NCI-H82 treated with DMSO at 0.1 percent for 48 hours (cell line): ENCODE results near the gene LRP11.
"Not testable (repeated sequence)": the region's sequence is repeated elsewhere in the genome, so short reads cannot be mapped to it uniquely, and the experiment has no call there.

Source experiments
- DNase-seq: peaks from one replicate; lab custom pipeline; 2025; ENCODE audit not compliant: unreplicated experiment; lab: John Stamatoyannopoulos, UW

Gene LRP11

DNA sequence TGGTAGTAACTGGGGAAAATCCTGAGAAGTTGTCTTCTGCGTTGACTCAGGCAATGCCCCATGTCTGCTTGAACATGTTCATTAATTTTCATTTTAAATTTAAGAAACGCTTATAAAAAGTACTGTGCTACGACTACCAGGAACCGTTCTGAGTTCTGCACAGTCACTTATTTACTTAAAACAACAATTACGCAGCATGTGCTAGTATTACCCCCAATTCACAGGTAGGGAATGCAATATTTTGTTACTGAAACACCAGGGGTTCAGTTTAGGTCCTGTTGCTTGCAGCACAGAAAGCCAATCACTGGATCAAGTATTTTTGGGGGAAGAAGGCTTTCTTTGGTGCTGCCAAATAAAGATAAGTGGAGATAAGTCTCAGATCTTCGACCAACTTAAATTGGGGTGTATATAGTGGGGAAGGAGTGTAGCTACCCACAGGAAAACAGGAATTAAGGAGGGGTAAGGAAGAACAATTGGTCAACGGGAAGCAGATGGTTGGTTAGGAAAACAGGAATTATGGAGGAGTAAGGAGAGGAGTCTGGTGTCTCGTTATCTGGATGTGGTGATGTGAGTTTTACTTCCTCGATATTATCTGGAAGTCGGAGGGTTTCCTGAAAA lies 5.2 kb upstream of the LRP11 start:
- no peak for DNase-seq

DNA sequence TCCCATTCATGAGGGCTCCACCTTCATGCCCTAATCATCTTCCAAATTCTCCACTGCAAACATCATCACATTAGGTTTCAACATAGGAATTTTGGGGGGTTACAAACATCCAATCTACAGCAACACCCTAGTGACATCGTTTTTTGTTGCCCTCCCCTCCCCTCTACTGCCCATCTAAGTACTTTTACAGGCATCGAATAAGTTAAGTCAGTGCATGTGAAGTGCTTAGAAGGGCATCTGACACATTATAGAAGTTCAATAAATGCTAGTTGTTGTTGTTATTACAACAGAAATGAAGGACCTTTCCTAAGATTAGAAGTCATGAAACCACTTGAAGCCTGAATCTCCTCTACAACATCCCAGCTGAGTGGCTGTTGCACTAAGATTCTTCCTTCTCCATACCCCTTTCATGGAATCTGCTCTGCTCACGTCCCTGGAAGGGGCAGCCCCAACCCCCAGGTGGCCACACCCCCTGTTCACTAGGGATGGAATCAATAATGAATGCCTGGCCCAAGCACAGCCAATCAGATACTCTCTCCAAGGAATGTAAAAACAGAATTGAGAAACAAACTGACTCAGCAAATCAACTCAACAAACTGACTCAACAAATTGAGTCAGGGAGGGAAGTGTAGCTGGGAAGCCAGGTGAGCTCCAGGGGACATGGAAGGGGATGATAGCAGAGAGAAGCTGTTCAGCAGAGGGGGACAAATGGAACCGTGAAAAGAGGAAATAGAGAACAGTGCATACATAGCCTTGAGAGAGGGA lies 3.9 kb upstream of the LRP11 start:
- DNase-seq, result no peak

DNA sequence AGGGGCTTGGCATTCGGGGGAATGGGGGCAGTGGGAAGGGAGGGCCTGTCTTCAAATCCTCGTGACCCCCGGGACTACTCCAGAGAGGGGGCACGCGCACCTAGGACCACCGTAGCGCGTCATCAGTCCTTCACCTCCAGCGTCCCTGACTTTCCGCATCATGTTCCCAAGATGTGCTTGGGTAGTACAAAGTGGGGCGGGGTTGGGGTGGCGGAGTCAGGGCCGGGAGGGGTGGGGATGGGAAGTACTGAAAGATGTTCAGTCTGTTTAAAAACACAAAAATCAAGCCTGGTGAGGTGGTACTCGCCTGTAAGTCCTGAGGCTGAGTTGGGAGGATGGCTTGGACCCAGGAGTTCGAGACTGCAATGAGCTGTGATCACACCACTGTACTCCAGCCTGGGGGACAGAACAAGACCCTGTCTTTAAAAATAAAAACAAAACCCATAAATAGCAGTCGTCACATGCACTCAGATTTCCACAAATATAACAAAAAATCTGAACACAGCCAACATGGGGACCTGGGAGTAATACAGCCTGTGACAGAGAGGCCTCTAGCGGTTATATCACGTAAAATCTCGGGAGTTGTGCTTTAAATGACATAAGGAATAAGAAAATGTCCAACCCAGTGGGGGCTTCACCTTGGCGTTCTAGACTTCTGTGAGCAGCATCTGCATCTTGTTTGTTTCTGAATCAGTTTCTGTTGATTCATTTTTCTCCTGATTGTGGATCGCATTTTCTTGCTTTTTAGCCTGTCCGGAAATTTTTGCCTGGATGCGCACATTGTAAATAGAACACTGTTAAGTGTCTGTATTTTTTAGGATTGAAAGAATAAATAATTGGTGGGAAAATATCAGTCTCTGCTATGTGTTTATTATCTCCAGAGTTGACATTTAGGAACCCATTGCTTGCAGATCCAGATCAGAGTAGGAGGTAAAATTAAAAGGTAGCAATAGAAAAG lies 698 bp upstream of the LRP11 start:
- DNase-seq, result peak; percentile 62

DNA sequence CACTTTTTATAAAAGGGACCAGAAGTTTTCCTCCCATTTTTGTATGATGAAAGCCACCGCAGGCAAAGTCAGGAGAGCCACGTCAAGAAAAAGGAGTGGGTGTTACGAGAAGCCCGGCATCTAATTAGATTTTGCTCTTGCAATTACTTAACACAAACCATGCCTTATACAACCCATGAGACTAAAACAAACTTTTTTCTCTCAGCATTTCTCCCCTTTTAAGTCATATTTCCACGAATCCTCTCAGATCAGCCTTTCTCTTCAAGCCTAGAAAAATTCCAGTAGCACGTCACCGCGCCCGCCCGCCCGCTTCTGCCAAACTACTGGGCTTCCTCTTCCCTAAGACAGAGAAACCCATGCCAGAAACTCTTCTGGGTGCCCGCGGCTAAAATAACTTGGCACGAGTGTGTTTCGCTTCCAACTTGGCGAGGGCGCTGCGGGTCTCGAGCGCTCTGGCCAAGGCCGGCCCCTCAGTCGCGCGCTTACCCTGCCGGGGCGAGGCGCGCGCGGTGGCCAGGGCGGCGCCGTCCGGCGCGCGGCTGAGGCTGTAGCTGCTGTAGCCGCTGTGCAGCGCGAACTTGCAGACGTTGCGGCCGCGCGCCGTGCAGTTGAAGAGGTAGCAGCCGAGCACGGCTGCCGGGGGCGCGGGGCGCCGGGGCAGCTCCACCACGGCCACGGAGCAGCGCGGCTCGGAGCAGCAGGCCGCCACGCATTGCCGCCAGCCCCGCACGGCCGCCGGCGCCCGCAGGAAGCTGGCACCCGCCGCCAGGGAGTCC lies 1.0 kb downstream of the LRP11 start:
- no peak for DNase-seq

DNA sequence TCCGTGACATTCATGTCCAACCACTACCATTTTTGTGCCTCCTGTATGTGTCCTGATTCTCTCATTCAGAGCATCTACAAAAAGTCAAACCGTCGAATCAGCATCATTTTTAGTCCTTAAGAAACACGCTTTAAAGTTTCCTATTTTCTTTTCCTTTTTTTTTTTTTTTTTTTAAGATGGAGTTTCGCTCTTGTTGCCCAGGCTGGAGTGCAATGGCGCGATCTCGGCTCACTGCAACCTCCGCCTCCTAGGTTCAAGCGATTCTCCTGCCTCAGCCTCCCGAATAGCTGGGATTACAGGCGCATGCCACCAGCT lies 1.8 kb downstream of the LRP11 start:
- DNase-seq, result not testable (repeated sequence)

GRCh38 chr6:149861603-149862423 lies 2.3 kb downstream of the LRP11 start:
- no peak for DNase-seq

GRCh38 chr6:149860834-149861602 lies 3.1 kb downstream of the LRP11 start:
- DNase-seq, result no peak

DNA sequence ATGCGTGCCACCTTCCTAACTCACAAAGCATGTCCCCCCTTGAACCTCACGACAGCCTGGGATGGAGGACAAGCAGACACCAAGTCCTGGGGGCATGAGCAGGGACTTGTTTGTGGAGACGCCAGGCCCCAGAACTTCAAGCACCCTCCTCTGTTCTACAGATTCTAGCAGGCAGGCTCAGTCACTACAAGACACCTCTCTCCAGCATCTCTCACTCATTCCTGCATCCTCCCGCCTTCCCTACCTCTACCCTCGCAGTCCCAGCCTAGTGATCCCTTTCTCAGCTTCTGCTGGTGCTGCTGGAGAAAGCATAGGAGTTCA lies 3.7 kb downstream of the LRP11 start:
- DNase-seq, result no peak

GRCh38 chr6:149859938-149860337 lies 4.2 kb downstream of the LRP11 start:
- no peak for DNase-seq

DNA sequence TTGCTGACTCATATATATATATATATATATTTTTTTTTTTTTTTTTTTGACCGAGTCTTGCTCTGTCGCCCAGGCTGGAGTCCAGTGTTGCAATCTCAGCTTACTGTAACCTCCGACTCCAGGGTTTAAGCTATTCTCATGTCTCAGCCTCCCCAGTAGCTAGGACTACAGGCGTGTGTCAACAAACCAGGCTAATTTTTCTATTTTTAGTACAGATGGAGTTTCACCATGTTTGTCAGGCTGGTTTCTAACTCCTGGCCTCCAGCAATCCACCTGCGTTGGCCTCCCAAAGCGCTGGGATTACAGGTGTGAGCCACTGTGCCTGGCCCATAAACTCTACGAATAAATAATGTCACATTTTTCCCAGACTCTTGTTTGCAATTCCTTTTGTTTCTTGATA lies 4.8 kb downstream of the LRP11 start:
- DNase-seq, result no peak

- DNase-seq, result no peak
These were observed 6.6 kb downstream of the LRP11 start for GRCh38 chr6:149857541-149857940.

DNA sequence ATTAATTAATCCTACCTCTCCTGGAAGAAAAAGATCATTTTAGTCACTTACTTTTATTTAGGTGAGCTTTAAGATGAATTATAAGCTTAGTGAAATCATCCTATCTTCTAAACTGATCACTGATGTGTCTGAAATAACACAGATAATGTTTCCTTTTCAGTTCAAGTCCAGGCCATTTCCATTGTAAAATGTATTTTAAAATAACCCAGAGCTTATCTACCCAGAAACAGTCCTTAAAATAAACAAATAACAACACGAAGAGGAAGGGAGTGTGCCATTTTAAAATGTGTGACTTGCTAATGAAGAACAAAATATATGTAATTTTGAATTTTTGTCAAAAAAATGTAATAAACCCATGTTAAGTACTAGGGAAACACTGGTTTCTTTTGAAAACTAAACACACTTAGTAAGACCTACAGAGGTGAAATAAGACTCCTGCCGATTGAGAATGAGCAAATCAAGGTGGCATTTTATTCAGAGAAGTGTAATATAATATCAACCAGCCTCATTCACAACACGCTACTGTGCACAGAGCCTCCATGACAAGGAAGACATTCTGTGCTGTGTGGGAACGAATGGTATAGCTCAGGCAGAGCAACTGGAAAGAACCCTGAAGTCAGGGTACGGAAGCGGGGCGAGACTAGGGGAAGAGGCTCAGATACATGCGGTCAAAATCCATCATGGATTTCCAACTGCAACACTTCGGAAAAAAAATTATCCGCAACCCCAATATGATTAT lies 7.7 kb downstream of the LRP11 start:
- no peak for DNase-seq

DNA sequence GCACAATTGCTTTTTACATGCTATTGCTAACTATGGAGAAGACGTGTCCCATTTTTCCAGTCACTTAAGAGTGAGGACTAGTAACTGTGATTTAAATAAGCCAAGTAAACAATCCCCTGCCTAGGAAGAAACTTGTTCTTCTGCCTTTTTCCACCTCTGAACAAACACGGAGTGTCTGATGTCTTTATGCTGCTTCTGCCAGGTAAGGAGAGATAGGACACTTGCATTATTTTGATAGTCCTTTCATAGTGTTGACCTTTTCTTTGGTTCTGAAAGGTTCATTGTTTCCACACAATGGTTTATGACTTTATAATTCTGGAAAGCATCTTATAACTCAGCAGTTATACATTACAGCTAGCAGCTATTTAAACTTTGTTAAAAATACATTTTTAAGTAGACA lies 8.4 kb downstream of the LRP11 start:
- no peak for DNase-seq

DNA sequence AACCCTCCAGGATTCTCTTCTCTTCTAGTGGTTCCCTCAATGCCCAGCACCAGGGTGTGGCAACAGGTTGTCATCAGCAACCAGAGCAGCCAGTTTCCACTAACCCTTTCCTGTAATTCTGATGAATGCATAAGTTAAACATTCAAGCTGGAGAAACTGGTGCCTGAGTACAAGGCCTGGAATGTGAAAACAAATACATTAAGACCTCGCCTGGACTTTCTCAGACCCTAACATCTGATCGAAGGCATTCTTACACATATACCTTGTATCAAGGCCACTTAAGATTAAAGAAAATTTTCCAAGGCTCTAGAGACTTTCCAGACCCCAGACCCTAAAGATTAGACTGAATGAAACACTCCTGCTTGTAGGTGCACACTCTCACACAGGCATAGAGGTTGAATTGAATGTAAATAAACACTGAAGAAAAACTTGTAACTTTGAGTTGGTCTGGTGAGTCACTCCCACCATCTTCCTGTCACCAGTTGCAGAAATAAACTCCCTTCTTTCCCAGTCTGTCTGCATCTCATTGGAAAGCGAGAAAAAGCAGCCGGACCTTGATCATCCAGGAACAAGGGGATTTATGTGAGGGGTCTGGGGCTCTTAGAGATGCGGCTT lies 9.0 kb downstream of the LRP11 start:
- DNase-seq, result no peak

- DNase-seq, result no peak
These were observed 9.6 kb downstream of the LRP11 start for GRCh38 chr6:149854532-149854931.

DNA sequence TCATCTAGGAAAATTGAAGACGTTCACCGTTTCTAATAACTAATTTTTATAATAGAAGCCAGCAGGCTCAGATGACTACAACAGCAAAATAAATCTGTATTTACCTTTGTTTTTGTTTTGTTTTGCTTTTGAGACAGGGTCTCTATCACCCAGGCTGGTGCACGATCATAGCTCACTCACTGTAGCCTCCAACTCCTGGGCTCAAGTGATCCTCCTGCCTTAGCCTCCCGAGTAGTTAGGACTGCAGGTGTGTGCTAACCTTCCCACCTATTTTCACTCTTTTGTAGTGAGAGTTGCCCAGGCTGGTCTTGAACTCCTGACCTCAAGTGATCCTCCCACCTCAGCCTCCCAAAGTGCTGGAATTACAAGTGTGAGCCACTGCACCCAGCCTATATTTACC lies 10.1 kb downstream of the LRP11 start:
- DNase-seq, result not testable (repeated sequence)

DNA sequence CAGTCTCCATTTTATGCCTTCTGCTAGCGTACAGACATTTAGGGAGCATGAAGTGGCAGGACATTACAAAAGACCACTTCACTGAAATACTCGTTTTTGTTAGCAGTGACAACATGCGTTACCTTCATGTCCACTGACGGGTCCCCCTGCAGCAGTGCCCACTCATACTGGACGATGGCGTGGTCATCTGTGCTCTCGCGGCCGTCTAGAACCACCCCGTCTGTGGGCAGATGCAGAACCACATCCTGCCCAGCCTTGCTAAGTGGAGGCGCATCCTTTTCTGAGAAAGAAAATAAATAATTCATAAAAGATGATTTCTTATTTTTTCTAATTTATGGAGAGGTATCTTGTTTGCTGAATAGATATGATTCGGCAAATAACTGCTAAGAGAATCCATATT lies 11.3 kb downstream of the LRP11 start:
- no peak for DNase-seq

DNA sequence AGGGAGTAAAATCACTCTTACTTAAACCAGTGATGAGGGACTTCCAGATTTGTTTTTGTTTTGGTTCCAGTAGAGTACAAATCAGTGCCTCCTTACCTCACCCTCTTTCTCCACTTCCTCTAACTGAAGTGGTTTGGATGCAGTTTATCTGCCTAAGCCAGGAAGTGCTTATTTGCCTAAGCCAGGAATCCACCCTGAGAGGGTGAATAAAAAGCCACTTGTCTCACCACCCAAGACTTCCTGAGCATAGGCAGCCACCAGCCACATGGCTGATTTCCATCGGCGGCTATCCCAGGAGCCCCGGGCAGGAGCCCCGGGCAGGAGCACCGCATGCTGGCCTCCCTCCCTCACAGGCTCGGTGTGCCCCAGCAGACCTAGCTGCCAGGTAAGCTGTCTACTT lies 12.0 kb downstream of the LRP11 start:
- no peak for DNase-seq
